ENCODE data around the gene ELK3.

GRCh38 chr12:96256672-96257361, 62.6 kb downstream of the ELK3 start:
- TF ChIP-seq CTCF (IDR thresholded peaks at IDR 0.05; ENCODE audit: borderline replicate concordance, extremely low read depth, low read length, poor library complexity, severe bottlenecking) (no peak), EZH2 (IDR thresholded peaks at IDR 0.05; ENCODE audit: borderline replicate concordance, low read depth, low read length, severe bottlenecking) (no peak)
